D341Med (cell line): ENCODE measurements around the gene ZNF433.

Source experiments
- DNase-seq: peaks from one replicate; pipeline ENCODE4 v3.0.0; 2012; ENCODE audit warnings: low spot score

ZNF433 gene

DNA sequence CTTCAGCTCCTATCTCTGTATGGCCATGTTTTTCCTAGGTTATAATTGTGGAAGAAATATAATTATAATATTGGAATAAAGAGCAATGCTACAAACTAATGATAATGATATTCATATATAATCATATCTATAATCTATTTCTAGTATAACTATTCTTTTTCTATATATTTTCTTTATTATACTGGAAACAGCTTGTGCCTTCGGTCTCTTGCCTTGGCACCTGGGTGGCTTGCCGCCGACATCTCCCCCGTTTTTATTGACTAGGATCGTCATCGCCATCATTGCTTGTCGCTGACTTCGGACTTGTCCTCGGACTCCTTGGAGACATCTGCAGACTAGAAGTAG is 46.4 kb downstream of the ZNF433 start:
- DNase-seq = no peak

DNA sequence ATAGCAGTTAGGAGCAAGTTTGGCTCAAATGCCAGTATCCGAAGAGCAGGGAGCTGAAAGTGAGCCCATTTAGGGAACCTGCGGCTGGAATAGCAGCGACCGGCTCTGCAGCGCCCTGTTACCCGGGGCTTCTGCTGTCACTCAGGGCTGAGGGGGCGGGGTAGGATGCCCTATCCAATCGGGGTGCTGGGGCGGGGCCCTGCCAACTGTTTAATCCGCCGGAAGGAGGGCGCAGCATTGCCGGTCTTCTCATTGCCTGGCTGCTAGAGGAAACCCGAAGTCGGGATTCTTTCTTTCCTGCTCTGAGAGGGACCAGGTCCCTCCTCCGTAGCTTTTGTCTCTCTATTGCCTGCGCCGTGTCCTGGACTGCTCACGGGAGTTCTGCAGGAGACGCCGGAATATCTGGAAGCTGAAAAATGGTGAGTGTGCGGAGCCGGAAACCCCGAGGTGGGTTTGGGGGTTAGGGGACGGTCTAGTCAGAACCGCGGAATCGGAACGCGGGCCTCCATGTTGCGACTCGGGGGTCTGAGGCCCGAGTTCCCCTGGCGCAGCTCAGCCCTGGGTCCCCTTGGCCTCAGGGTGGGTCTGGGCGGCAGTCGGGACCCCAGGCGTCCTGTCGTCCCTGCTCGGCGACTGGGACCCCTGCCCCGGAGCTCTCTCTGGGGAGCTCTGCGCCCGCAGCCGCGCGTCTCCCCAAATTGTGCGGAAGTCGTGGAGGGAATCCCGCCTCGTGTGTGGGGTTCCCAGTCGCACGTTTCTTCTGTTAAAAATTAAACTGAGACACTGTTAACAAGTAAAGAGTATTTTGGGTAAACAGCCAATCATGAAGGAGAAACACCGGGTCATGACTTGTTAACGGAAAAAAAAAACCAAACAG is 47.8 kb downstream of the ZNF433 start:
- DNase-seq = peak; percentile 97

DNA sequence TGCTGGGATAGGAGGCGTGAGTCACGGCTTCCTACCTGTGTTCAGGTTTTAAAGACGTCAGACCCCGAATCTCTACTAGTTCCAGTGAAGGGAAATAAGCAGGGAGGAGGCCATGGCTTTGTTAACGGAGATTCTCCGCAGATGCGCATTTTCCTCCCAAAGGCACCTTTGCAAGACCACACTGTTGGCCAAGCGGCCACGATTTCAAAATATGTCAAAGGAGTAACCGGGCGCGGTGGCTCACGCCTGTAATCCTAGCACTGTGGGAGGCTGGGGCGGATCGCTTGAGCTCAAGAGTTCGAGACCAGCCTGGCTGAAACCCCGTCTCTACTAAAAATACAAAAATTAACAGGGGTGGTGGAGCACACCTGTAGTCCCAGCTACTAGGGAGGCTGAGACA is 48.7 kb downstream of the ZNF433 start:
- no peak for DNase-seq

DNA sequence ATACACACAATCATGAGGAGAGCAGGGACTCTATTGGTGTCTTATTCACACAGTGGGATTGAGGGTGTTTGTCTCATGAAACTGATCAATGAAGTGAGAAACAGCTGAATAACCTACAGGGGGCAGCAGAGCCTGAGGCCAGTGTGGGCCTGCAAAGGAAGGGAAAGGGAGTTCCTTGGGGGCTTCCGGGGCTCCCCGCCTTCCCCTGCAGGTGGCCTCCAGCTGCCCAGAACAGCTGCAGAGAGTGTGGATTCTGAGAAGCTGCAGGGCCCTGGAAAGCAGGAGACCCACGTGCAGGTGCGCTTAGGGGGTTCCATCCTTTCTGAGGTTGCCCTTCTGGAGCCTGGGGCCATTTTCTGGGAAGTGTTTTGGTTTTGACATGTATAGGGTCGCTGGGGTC is 50.5 kb downstream of the ZNF433 start:
- DNase-seq = peak; percentile 58

DNA sequence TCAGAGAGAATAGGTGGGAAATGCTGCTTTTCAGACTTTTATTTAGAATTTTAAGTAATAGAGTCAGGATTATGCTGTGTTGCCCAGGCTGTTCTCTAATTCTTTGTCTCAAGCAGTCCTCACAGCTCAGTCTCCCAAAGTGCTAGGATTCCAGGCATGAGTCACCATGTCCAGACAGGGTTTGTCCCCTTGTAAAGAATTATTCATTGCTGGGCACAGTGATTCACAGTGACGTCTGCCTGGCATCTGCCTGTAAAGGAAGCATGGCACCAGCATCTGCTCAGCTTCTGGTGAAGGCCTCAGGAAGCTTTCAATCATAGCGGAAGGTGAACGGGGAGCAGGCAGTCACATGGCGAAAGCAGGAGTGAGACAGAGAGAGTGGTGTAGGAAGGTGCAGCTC is 53.0 kb downstream of the ZNF433 start:
- DNase-seq = no peak

DNA sequence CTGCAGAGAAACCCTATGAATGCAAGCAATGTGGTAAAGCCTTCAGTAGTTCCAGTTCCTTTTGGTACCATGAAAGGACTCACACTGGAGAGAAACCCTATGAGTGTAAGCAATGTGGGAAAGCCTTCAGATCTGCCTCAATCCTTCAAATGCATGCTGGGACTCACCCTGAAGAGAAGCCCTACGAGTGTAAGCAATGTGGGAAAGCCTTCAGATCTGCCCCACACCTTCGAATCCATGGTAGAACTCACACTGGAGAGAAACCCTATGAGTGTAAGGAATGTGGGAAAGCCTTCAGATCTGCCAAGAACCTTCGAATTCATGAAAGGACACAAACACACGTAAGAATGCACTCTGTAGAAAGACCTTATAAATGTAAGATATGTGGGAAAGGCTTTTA is 56.0 kb downstream of the ZNF433 start:
- no peak for DNase-seq

DNA sequence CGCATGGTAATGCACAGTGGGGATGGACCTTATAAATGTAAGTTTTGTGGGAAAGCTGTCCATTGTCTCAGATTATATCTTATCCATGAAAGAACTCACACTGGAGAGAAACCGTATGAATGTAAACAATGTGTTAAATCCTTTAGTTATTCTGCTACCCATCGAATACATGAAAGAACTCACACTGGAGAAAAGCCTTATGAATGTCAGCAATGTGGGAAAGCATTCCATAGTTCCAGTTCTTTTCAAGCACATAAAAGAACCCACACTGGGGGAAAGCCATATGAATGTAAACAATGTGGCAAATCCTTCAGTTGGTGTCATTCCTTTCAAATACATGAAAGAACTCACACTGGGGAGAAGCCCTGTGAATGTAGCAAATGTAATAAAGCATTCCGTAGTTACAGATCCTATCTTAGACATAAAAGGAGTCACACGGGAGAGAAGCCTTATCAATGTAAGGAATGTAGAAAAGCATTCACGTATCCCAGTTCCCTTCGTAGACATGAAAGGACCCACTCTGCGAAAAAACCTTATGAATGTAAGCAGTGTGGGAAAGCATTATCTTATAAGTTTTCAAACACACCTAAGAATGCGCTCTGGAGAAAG is 56.9 kb downstream of the ZNF433 start:
- DNase-seq = no peak

DNA sequence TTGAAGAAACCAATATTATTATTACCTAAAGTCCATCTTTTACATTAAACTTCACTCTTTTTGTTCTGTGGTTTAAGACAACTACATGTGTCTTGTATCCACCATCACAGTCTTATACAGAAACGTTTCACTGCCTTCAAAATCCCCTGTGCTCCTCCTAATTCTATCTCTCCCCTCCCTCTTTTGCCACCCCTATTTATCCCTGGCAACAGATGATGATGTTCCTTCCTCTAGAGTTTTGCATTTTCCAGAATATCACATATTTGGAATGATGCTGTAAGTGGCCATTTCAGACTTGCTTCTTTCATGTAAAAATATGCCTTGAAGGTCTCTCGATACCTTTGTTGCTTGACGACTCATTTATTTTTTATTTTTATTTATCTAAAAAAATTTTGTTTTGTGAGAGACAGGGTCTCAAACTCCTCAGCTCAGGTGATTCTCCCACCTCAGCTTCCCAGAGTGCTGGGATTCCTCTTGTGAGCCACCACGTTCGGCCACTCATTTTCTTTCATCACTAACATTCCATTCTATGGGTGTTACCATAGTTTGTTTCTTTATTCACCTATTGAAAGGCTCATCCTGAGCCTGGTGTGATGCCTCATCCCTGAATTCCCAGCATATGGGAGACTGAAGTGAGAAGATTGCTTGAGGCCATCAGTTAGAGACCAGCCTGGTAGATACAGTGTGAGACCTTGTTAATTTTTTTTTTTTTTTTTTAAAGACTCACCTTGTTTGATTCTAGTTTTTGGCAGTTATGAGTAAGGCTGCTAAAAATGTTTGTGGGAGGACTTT is 62.3 kb downstream of the ZNF433 start:
- no peak for DNase-seq

DNA sequence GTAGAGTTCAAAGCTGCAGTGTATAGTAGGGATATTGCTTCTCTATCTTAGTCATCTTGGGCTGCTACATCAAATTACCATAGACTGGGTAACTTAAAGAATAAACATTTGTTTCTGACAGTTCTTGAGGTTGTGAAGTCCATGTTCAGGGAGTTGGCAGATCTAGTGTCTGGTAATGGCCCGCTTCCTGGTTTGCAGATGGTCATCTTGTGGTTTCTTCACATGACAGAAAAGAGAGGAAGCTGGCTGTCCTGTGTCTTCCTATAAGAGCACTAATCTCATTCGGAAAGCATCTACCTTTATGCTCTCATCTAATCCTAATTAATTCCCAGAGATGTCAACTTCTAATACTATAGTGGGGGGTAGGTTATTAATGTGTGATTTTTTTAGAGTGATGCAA is 64.4 kb downstream of the ZNF433 start:
- no peak for DNase-seq

DNA sequence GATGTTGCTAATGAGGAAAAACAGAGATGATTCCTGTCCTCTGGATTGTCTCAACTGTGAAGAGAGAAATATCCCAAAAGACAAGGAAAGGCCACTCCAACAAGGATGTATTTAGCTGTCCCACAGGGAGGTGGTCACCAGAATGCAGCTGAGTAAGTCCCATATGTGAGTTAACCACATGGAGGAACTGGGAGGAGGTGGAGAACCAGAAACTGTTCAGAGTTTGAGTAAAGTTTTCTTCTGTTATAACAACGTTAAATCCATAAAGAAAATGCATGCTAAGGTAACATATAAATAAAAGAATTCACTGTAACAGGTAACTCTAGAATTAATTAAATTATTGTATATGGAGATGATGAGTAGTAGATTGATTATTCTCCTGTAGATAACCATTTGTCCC is 65.3 kb downstream of the ZNF433 start:
- no peak for DNase-seq

DNA sequence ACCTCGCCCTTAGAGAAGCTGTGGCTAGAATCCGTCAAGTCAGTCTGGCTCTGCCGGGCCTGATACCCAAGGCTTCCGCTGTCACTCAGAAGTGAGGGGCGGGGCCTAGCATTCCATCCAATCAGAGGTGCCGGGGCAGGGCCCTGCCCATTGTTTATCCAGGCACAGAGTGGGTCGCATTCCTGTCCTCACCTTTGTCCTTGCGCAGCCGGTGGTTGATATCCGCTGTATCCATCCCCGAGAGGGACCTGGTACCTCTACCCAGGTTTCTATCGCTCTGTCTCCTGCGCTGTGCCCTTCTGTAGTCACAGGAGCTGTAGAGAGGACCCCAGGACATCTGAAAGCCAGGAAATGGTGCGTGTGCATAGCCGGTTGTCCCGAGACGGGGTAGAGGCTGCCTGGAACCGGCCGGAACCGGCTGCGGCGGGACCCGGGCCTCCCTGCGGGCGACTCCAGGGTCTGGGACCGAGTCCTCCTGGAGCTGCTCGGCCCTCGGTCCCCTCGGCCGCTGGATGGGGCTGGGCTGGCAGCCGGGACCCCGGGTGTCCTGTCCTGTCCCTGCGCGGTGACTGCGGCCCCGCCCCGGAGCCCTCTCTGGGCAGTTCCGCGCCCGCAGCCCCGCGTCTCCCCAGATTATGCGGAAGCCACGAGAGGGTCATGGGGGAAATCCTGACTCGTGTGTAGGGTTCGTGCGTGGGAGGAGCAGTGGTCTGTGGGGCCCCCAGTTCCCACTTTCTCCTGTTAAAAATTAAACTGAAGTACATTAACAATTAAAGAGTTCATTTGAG is 70.4 kb downstream of the ZNF433 start, which contains the start of gene ZNF763:
ZNF763 (plus strand) TSS at position 183 of the 788 bp plus-strand sequence; CDS start at position 352, 169 bp downstream.
- peak; percentile 94 for DNase-seq
